ENCODE measurements around the gene NCOA7.

The NCOA7 gene

GRCh38 chr6:125868252-125868651 lies 77.5 kb downstream of the NCOA7 start:
- no peak overlapping the region for H3K27ac ChIP-seq (ENCODE audit: low read depth, low read length)
- peaks cover 40% of the 10 kb centered on the region for H3K36me3 ChIP-seq (ENCODE audit: control insufficient read depth, low read length)
- H3F3A ChIP-seq (ENCODE audit: control insufficient read depth, insufficient read depth): no peaks in the 10 kb centered on the region
- TF ChIP-seq CTCF (IDR thresholded peaks at IDR 0.05; ENCODE audit: low read depth, low read length, poor library complexity, severe bottlenecking) (no peak), EZH2phosphoT487 (IDR thresholded peaks at IDR 0.05; ENCODE audit: borderline replicate concordance, low read length) (no peak)
- no peak overlapping the region for H3K4me2 ChIP-seq (ENCODE audit: low read length)
- peaks cover 2% of the 10 kb centered on the region; the same call in 1 of the 2 replicates for H4K20me1 ChIP-seq (ENCODE audit: control insufficient read depth, insufficient read depth, low read depth, low read length)
- H3K9me3 ChIP-seq (ENCODE audit: control insufficient read depth, insufficient read depth, low read length): no peaks in the 10 kb centered on the region
- peaks cover 11% of the 10 kb centered on the region for H3K4me1 ChIP-seq (ENCODE audit: control insufficient read depth, low read length)
- H3K27me3 ChIP-seq (ENCODE audit: control insufficient read depth, low read length): no peaks in the 10 kb centered on the region
- peaks cover 33% of the 10 kb centered on the region for H3K79me2 ChIP-seq (ENCODE audit: control insufficient read depth, low read length)
- H3K4me3 ChIP-seq (ENCODE audit: low read length): no peak overlapping the region
- H3K9me2 ChIP-seq (replicated peaks; ENCODE audit: control insufficient read depth, low read length): no peaks in the 10 kb centered on the region

- Histone ChIP-seq H3K4me2 (ENCODE audit: low read length) (no peak overlapping the region), H3K27me3 (ENCODE audit: control insufficient read depth, low read length) (no peaks in the 10 kb centered on the region), H3K9me2 (replicated peaks; ENCODE audit: control insufficient read depth, low read length) (no peaks in the 10 kb centered on the region), H4K20me1 (ENCODE audit: control insufficient read depth, insufficient read depth, low read depth, low read length) (no peaks in the 10 kb centered on the region; the same call in 1 of the 2 replicates), H3K27ac (ENCODE audit: low read depth, low read length) (no peak overlapping the region), H3K36me3 (ENCODE audit: control insufficient read depth, low read length) (peaks cover 41% of the 10 kb centered on the region), H3K4me3 (ENCODE audit: low read length) (no peak overlapping the region), H3K9me3 (ENCODE audit: control insufficient read depth, insufficient read depth, low read length) (no peaks in the 10 kb centered on the region), H3K4me1 (ENCODE audit: control insufficient read depth, low read length) (peaks cover 11% of the 10 kb centered on the region), H3F3A (ENCODE audit: control insufficient read depth, insufficient read depth) (no peaks in the 10 kb centered on the region), H3K79me2 (ENCODE audit: control insufficient read depth, low read length) (peaks cover 32% of the 10 kb centered on the region)
- TF ChIP-seq CTCF (IDR thresholded peaks at IDR 0.05; ENCODE audit: low read depth, low read length, poor library complexity, severe bottlenecking) (no peak), EZH2phosphoT487 (IDR thresholded peaks at IDR 0.05; ENCODE audit: borderline replicate concordance, low read length) (no peak)
Measured at GRCh38 chr6:125868678-125869395, 78.1 kb downstream of the NCOA7 start.

GRCh38 chr6:125869427-125869826 lies 78.7 kb downstream of the NCOA7 start:
- no peak overlapping the region for H3K27ac ChIP-seq (ENCODE audit: low read depth, low read length)
- H3K9me3 ChIP-seq (ENCODE audit: control insufficient read depth, insufficient read depth, low read length): no peaks in the 10 kb centered on the region
- no peak overlapping the region for H3K4me3 ChIP-seq (ENCODE audit: low read length)
- H3K4me2 ChIP-seq (ENCODE audit: low read length): no peak overlapping the region
- peaks cover 11% of the 10 kb centered on the region for H3K4me1 ChIP-seq (ENCODE audit: control insufficient read depth, low read length)
- no peaks in the 10 kb centered on the region for H3K27me3 ChIP-seq (ENCODE audit: control insufficient read depth, low read length)
- H3K9me2 ChIP-seq (replicated peaks; ENCODE audit: control insufficient read depth, low read length): no peaks in the 10 kb centered on the region
- peaks cover 44% of the 10 kb centered on the region for H3K36me3 ChIP-seq (ENCODE audit: control insufficient read depth, low read length)
- TF ChIP-seq EZH2phosphoT487 (IDR thresholded peaks at IDR 0.05; ENCODE audit: borderline replicate concordance, low read length) (no peak), CTCF (IDR thresholded peaks at IDR 0.05; ENCODE audit: low read depth, low read length, poor library complexity, severe bottlenecking) (no peak)
- no peaks in the 10 kb centered on the region; the same call in 1 of the 2 replicates for H4K20me1 ChIP-seq (ENCODE audit: control insufficient read depth, insufficient read depth, low read depth, low read length)
- H3F3A ChIP-seq (ENCODE audit: control insufficient read depth, insufficient read depth): no peaks in the 10 kb centered on the region
- H3K79me2 ChIP-seq (ENCODE audit: control insufficient read depth, low read length): peaks cover 31% of the 10 kb centered on the region
